Measurements from ENCODE around the gene SV2A. TPM values are rescaled to one million over a fixed set of nuclear protein-coding genes. Genes with fewer than 3 reads are reported as not detected.
A peak's percentile ranks its signal among the peaks of the same experiment; 100 is the strongest.
"Not testable (repeated sequence)": the region's sequence is repeated elsewhere in the genome, so short reads cannot be mapped to it uniquely, and the experiment has no call there.

Gene SV2A
- total and polyA plus RNA-seq, 7 donors, result 0.13 to 0.48 (median 0.17) TPM

DNA sequence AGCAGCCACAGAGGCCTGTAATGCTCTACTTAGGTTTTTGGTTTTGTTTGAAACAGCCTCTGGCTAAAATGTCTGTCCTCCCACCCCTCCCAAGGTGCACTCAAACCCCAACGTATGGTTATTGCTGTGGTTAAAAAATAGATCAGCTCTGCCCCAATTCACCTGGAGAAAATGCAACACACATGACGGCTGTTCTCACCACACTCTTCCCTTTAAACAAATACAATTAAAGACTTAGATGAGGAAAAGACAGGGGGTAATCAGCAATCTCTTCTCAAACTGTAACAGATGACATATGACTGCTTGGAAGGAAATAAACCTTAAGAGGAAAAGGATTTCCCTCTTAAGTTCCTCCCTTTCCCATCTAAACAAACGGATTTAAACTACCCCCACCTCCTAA is 25.2 kb upstream of the SV2A start:
- Histone ChIP-seq H3K9me3 (no peaks in the 10 kb centered on the region), H3K27me3 (ENCODE audit: insufficient read depth in 3 of 3, low read length in 2 of 3) (no peaks in the 10 kb centered on the region), H3K4me3 (no peak overlapping the region), H3K27ac (no peak overlapping the region), H3K4me1 (peaks cover 18% of the 10 kb centered on the region), H3K36me3 (ENCODE audit: insufficient read depth in 1 of 2, low read depth in 1 of 2) (peaks cover 4 to 46% of the 10 kb centered on the region in 2 donors)
- ATAC-seq, result no peak
- intact Hi-C loops (cut with DNase I), result no loop called here
- 47 to 54% (median 49%) methylated on average over 3 of the region's 3 CpGs for WGBS, 3 donors
- no peak for DNase-seq
- TF ChIP-seq, protein P1, sequence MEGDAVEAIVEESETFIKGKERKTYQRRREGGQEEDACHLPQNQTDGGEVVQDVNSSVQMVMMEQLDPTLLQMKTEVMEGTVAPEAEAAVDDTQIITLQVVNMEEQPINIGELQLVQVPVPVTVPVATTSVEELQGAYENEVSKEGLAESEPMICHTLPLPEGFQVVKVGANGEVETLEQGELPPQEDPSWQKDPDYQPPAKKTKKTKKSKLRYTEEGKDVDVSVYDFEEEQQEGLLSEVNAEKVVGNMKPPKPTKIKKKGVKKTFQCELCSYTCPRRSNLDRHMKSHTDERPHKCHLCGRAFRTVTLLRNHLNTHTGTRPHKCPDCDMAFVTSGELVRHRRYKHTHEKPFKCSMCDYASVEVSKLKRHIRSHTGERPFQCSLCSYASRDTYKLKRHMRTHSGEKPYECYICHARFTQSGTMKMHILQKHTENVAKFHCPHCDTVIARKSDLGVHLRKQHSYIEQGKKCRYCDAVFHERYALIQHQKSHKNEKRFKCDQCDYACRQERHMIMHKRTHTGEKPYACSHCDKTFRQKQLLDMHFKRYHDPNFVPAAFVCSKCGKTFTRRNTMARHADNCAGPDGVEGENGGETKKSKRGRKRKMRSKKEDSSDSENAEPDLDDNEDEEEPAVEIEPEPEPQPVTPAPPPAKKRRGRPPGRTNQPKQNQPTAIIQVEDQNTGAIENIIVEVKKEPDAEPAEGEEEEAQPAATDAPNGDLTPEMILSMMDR (IDR thresholded peaks at IDR 0.05), result no peak

DNA sequence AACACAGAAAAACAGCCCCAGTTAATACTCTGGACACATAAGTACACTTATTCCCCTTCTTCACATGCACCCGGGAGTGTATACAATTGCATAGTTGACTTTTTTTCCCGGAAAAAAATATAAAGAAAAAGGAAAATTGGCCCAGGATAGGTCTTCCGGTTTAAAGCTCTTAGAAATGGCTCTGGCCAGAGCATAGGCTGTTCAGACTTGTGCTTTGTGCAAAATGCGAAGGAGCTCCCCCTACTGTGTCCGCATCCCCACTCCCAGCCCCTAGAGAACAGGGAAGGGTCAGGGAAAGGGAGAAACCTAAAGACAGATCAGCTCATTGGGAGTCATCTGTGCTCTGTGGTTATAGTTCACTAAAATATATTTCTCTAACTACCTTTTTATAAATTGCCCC is 24.6 kb upstream of the SV2A start:
- Histone ChIP-seq H3K9me3 (no peaks in the 10 kb centered on the region), H3K4me1 (peaks cover 25% of the 10 kb centered on the region), H3K36me3 (ENCODE audit: insufficient read depth in 1 of 2, low read depth in 1 of 2) (peaks cover 4 to 39% of the 10 kb centered on the region in 2 donors), H3K4me3 (no peak overlapping the region), H3K27me3 (ENCODE audit: insufficient read depth in 3 of 3, low read length in 2 of 3) (no peaks in the 10 kb centered on the region), H3K27ac (peak overlapping the region; percentile 7)
- TF ChIP-seq, protein P1 (IDR thresholded peaks at IDR 0.05), result peak; percentile 12
- ATAC-seq (no peak), DNase-seq (no peak)
- WGBS, 3 donors, result 39 to 43% (median 41%) methylated on average over 5 of the region's 5 CpGs
- intact Hi-C loops (cut with DNase I), result no loop called here

DNA sequence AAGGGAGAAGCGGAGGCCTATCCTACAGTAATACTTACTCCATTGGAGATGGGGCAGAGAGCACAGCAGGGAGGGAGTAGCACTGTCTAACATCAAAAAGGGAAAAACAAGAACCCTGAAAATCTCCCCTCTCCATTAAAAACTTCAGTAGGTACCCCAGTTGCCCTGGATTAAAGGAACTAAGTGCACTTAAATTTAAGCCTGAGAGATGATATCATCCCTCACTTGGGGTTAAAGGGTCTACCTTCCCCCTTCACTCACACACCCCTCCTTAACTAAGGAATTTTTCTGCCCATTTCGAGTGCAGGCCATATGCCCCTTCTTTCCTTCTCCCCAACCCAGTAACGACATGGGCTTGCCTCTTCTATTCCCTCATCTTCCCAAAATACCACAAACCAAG is 22.8 kb upstream of the SV2A start:
- intact Hi-C loops (cut with DNase I), result no loop called here
- ATAC-seq, result no peak
- WGBS, 3 donors, result 79 to 92% (median 79%) methylated on average over 3 of the region's 3 CpGs

DNA sequence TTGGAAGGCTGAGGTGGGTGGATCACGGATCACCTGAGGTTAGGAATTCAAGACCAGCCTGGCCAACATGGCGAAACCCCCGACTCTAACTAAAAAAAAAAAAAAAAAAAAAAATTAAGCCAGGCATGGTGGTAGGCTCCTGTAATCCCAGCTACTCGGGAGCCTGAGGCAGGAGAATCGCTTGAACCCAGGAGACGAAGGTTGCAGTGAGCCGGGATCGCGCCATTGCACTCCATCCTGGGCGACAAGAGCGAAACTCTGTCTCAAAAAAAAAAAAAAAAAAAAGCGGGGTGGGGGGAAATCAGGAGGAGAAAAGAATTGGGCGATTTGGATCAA is 21.0 kb upstream of the SV2A start:
- DNase-seq, result not testable (repeated sequence)

More for the DNA sequence above, 22.8 kb upstream of the SV2A start:
- Histone ChIP-seq H3K4me3 (no peak overlapping the region), H3K36me3 (ENCODE audit: insufficient read depth in 1 of 2, low read depth in 1 of 2) (peaks cover 4 to 21% of the 10 kb centered on the region in 2 donors), H3K27me3 (ENCODE audit: insufficient read depth in 3 of 3, low read length in 2 of 3) (no peaks in the 10 kb centered on the region), H3K27ac (peak overlapping the region; percentile 92), H3K9me3 (no peaks in the 10 kb centered on the region), H3K4me1 (peaks cover 32% of the 10 kb centered on the region)
- TF ChIP-seq, protein P1 (IDR thresholded peaks at IDR 0.05), result no peak
- DNase-seq, result no peak

DNA sequence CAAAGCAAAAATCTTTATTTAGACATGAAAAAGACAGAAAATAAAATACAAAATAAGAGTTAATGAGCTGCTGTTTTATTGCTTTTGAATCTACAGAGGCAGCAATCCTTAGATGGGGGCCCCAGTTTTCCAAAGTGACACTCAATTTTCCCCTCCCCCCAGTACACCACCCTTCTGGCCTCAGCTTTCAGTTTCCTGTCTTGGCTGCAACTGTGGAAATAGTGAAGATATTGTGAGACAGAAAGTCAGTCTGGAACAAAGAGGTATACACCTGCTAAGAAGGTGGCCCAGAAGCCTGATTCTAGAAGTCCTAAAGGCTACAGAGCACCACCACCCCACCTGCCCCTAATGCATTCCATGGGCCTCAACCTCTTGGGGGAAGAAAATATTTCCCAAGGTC is 20.1 kb upstream of the SV2A start:
- H3K36me3 ChIP-seq (ENCODE audit: insufficient read depth in 1 of 2, low read depth in 1 of 2), result no peaks in the 10 kb centered on the region
- peaks cover 32% of the 10 kb centered on the region for H3K4me1 ChIP-seq
- DNase-seq, result no peak
- TF ChIP-seq, protein P1 (IDR thresholded peaks at IDR 0.05), result no peak
- intact Hi-C loops (cut with DNase I), result no loop called here
- H3K27me3 ChIP-seq (ENCODE audit: insufficient read depth in 3 of 3, low read length in 2 of 3), result no peaks in the 10 kb centered on the region
- ATAC-seq, result no peak
- H3K9me3 ChIP-seq, result no peaks in the 10 kb centered on the region
- peak overlapping the region; percentile 59 for H3K27ac ChIP-seq
- H3K4me3 ChIP-seq, result no peak overlapping the region

More for the DNA sequence above, 21.0 kb upstream of the SV2A start:
- ATAC-seq, result peak in 1 of 4 donors; percentile 22
- peak overlapping the region; percentile 44 for H3K4me3 ChIP-seq
- intact Hi-C loops (cut with DNase I); H3K27me3 ChIP-seq (ENCODE audit: insufficient read depth in 3 of 3, low read length in 2 of 3); H3K9me3 ChIP-seq; H3K36me3 ChIP-seq (ENCODE audit: insufficient read depth in 1 of 2, low read depth in 1 of 2): not testable (repeated sequence)
- 46 to 61% (median 49%) methylated on average over 12 to 13 of the region's 13 CpGs for WGBS, 3 donors
- peak overlapping the region; percentile 92 for H3K27ac ChIP-seq
- peaks cover 32% of the 10 kb centered on the region for H3K4me1 ChIP-seq
